AG08395 (cell line): ENCODE measurements around the gene FBXW4.

Source experiments
- DNase-seq: peaks from one replicate; pipeline ENCODE4 v3.0.0; 2012; ENCODE audit warnings: mixed read lengths, low spot score

The FBXW4 gene

DNA sequence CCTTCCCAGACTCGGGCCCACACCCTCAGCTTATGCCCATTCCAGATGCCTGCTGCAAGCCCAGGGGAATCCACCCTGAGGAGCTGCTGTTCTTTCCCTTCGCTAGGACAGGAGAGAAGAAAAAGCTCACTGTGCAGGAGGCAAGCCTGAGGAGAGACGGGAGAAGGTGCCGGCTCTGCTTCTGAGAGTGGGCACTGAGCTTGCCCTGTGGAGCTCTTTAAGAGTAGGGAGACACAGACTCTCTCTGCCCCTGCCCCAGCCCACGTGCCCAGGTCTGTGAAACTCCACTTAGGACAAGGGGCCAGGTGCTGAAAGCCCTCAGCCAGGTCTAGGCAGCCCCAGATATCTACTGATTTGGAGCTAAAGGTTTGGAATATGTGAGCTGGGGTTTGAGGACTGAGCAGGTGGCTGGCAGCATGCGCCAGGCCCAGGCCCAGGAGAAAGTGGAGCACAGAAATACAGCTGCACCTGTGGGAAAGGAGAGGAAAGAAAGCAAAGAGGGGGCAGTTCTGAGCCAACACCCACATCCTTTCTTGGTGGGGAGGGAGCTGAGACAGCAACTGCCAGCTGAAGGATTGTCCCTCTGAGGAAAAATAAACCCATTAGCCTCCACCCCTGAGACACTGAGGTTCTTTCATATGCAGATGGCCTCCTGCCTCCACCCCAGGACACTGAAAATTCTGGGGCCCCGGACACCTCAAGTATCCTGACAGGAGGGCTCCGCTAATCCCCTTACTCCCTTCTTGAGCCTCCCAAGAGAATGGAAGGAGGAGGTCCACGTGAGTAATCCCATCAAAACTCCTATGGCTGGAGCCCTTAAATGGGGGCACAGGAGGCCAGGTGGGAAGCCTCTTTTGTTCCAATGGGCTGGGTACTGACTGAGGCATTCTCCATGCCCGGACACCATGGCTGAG lies 114.2 kb downstream of the FBXW4 start:
- DNase-seq = no peak

- DNase-seq = no peak
These were observed 115.5 kb downstream of the FBXW4 start for GRCh38 chr10:101579516-101579870.

DNA sequence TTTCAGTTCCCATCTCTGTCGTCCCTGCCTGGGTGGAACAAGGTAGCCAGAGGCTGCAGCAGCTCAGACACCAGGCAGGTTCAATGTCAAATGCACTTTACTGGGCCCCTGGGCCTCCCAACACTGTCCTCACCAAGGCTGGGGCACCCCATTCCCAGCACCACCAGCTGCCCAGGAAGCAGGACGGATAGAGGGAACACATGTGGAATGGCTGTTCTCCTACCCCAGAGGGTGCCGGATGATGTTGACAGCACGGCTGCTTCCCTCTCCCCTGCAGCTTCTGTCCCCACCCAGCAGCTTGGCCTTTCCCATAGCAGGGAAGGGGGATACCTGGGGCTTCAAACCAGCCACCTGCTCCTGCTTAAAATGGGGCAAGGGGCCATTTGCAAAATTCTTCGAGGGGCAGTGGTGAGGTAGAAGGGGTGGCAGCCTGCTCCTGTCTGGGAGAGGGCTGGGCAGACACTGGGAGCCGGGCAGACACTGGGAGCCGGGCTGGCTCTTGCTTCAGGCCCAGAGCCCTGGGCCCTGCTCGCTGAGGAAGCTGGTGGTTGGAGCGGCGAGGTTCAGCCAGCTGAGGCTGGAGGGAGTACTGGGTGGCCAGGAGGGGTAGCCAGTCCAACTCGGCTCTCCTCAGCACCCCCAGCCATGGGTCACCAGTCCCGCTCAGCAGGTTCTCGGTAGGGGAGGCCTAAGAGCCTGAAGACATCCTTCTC lies 116.0 kb downstream of the FBXW4 start:
- no peak for DNase-seq

GRCh38 chr10:101578192-101578591 lies 116.8 kb downstream of the FBXW4 start:
- no peak for DNase-seq

DNA sequence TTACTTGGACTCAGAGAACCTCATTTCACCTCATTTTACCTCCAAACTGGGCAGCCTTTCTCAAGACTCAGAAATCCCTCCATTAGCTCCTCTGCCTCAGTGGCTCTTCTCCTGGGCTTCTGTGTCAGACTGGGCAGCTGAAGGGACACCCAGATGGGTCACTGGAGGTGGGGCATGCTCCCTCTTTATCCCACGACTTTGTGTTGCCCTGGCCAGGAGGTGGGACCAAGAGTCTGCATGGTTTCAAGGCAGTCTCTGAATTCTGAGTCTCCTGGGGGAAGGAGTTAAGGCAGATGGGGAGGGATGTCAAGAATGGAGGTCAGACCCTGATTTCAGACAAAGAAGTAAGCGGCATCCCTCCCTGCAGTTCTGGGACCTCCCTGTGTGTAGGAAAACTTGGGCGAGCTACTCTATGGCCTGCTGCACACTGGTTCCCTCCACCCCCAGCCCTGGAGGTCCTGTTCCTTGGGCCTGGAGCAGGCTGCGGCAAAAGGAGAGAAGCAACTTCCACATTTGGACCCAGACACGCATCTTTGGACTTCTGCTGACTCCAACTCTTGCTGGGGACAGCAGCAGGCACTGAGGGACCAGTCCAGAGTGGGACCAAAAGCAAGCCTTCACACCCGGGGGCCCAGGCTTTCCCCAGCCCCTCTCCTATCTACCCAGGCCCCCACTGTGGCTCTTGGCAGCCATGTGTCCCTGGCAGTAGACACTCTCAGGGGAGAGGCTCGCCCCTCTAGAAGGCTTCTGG lies 117.7 kb downstream of the FBXW4 start:
- no peak for DNase-seq

DNA sequence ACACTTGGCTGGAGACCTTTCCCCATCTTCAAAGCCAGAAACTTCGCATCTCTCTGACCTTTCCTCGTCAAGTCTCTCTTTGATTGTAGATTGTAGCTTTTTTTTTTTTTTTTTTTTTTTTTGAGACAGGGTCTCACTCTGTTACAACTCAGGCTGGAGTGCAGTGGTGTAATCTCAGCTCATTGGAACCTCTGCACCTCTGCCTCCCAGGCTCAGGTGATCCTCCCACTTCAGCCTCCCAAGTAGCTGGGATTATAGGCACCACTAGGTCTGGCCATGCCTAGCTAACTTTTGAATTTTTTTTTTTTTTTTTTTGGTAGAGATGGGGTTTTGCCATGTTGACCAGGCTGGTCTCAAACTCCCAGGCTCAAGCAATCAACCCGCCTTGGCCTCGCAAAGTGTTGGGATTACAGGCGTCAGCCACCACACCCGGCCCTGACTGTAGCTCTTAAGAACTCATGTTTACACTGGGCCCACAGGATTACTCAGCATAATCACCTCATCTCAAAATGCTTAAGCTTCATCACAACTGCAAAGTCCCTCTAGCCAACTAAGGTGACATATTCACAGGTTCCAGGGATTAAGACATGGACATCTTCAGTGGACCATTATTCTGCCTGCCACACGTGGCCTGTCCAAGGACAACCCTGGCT lies 118.6 kb downstream of the FBXW4 start:
- DNase-seq = no peak

DNA sequence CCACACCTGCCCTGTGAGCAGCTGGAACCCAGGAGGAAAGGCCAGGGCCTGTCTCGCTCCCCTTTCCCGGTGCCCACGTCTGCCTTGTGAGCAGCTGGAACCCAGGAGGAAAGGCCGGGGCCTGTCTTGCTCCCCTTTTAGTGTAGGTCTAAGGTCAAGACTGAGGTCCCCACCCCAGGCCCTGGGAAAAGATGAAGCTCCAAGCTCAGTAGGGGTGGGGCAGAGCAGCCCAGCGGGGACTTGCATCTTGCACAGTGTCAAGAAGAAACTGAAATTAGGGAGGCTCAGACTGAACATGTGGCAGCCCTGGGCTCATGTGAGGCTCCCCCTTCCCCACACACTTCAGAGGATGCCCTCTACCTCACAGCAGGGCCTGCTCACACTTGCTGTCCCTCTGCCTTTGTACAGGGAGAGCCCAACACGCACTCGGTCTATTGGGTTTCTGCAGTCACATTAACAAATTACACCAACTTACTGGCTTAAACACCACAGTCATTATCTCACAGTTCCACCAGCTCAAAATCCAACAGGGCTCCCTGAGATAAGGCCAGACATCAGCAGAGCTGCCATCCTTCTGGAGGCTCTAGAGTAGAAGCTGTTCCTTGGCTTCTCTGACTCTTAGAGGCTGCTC lies 119.3 kb downstream of the FBXW4 start:
- no peak for DNase-seq

- DNase-seq = no peak
These were observed 119.9 kb downstream of the FBXW4 start for GRCh38 chr10:101575091-101575490.

GRCh38 chr10:101573885-101574753 lies 120.9 kb downstream of the FBXW4 start:
- no peak for DNase-seq

DNA sequence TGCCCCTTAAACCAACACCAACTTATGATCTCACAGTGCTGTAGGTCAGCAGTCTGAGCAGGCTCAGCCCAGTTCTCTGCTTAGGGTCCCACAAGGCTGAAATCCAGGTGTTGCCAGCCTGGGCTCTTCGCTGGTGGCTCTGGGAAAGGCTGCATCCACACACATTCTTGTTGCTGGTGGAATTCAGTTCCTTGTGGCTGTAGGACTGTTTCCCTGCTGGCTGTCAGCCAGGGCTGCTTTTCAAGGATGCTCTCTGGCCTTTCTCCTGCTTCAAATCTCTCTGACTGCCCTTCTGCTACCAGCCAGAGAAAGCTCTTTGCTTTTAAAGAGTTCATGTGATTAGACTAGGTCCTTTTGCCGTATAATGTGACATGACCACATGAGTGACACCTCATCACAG lies 122.2 kb downstream of the FBXW4 start:
- DNase-seq = no peak

GRCh38 chr10:101572126-101572525 lies 122.8 kb downstream of the FBXW4 start:
- no peak for DNase-seq

- DNase-seq = no peak
These were observed 123.6 kb downstream of the FBXW4 start for GRCh38 chr10:101571271-101571925.

DNA sequence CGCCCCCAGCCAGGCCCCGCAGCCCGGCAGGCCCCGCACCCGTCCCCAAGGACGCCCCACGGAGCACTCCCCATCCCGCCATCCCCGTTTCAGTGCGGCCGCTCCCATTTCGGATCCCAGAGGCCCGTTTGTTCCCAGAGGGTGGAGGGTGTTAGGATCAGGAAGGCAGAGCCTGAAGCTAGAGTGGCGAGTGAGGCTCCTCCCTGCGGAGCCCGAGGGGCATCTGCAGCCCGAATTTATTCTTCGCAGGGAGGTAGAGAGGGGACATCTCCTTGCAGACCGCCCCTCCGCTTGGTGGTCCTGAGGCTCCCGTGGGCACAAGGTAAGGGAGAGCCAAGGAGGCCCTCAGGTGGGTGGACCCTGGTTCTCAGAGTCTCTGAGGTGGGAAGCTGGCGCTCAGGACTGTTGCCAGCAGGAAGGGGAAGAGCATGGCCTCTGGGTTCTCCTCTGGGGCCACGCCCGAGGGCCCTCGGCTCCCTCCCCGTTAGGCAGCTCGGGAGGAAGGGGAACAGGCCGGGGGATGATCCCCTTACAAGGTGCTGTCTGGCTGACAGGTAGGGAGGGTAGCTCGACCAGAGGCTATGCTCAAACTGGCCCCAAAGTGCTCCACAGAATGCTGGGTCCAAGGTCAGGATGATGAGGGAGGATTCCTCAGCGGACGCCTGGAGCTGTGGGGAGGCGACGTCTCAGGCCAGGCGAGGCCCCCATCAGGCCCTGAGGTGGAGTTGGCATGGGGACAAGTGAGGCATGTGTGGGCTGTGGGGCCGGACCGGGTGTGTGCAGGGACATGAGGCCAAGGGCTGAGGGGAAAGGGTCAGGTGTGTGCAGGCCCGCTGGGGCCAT lies 124.3 kb downstream of the FBXW4 start:
- DNase-seq = peak; percentile 22

- DNase-seq = peak; percentile 92
These were observed 125.1 kb downstream of the FBXW4 start for GRCh38 chr10:101569622-101570427.

DNA sequence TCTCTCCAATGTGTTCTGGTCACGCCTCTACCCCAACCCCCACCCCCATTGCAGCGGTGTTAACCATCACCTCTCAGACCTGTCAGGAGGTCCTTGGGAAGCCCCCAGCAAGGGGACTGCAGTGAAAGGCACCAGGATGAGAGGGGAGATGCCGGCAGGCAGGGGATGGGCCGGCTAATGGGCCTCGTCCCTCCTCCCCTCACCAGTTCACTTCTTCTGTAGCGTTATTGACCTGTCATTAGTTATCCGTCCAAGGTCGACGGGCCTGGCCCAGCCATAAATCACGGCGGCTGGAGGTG lies 125.7 kb downstream of the FBXW4 start:
- no peak for DNase-seq

DNA sequence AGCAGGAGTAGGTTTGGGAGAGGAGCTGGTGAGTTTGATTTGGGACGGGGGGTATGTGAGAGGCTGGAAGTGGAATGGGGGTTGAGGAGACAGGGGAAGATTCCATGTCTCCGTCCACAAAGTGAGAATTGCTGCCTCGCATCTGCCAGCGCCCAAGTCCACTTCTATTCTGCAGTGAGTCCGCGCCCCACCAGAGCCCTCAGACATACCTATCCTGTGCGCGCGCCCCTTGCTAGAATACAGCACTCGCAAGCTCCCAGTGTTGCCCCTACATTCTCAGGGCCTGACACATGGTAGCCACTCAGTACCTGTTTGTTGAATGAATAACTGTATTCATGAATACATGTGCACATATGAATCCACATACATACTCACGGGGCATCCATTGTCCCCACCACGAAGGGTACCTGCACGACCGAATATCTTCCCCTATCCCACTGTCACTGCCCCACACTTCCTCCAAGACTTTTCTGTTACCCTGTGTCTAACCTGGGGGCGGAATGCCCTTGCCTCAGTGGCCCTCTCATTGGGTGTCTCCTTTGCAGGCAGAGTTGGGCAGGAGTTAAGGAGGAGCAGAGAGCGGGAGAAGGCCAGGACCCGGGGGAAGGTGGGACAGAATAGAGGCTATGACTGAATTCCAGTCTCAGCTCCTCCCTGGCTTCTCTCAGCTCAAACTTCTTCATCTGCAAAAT lies 126.8 kb downstream of the FBXW4 start:
- DNase-seq = no peak

GRCh38 chr10:101567165-101568006 lies 127.6 kb downstream of the FBXW4 start:
- DNase-seq = no peak
